ENCODE measurements around the gene ABCA2. TPM values are rescaled to one million over a fixed set of nuclear protein-coding genes. Genes with fewer than 3 reads are reported as not detected.

The ABCA2 gene
- total and polyA plus RNA-seq, 9 of the 15 experiments (the other 6 are each of a cell fraction or from before 2014, with no cell fraction given) = 0.69 to 16.3 (median 6.1) TPM; not detected in 2

GRCh38 chr9:137007816-137008270 is 20.2 kb downstream of the ABCA2 start:
- Histone ChIP-seq H3K79me2 (ENCODE audit: control insufficient read depth, insufficient read depth, low read length) (no peaks in the 10 kb centered on the region), H3K4me2 (ENCODE audit: insufficient read depth, low read length) (no peak overlapping the region), H3K36me3 (ENCODE audit: control insufficient read depth, insufficient read depth, low read length) (no peaks in the 10 kb centered on the region), H3K27ac (ENCODE audit: extremely low read depth, low read depth, low read length) (no peak overlapping the region), H4K20me1 (replicated peaks; ENCODE audit: control insufficient read depth, insufficient read depth, low read length) (no peaks in the 10 kb centered on the region), H3K27me3 (ENCODE audit: control insufficient read depth in 2 of 2, insufficient read depth in 2 of 2, low read length in 2 of 2) (no peaks in the 10 kb centered on the region), H3K9me1 (ENCODE audit: control insufficient read depth, insufficient read depth, low read length) (no peaks in the 10 kb centered on the region), H2AFZ (ENCODE audit: low read depth, low read length) (no peak overlapping the region), H3K4me3 (no peak overlapping the region), H3K9me3 (replicated peaks; ENCODE audit: control insufficient read depth, insufficient read depth, low read depth, low read length) (0 out of 2 replicates have a peak, but pooled peaks cover 1% of the 10 kb centered on the region), H3K9ac (ENCODE audit: insufficient read depth in 1 of 2, low read depth in 2 of 2, low read length in 2 of 2) (peak overlapping the region in 1 of 2 experiments; percentile 36; a peak in 1 of 4 replicates), H3K4me1 (replicated peaks in 1 of 2; ENCODE audit: control insufficient read depth in 2 of 2, insufficient read depth in 2 of 2, low read length in 2 of 2) (peaks cover 0 to 59% of the 10 kb centered on the region in 2 experiments; a peak in 2 of 5 replicates)
- POLR2A ChIA-PET = interaction anchor here (0.5 to 1.4 kb wide), 2 partner anchors 11 to 15 kb away, joined by 3 to 4 read pairs; partner anchors contain the start of gene PAXX
- DNase-seq (ENCODE audit: extremely low read depth in 1 of 4, low spot score in 3 of 4) (no peak), ATAC-seq (no peak), FAIRE-seq (no peak)
- 49% methylated on average over 13 of the region's 13 CpGs for WGBS (ENCODE audit: insufficient coverage, low coverage, missing lambda C conversion rate)
- no TSS peak for BruUV-seq (replicated peaks)
- in situ Hi-C loops (cut with MboI) = no loop called here
- CTCF ChIA-PET (ENCODE audit: low intra/inter-chr PET ratio) = no interaction called here
- TF ChIP-seq ZNF583 (CRISPR knock-in tag; IDR thresholded peaks at IDR 0.05) (no peak), HSF4 (CRISPR knock-in tag; IDR thresholded peaks at IDR 0.05; ENCODE audit: borderline replicate concordance) (no peak), BCLAF1 (IDR thresholded peaks at IDR 0.05; ENCODE audit: borderline replicate concordance in 1 of 2, control insufficient read depth in 1 of 2, low read depth in 2 of 2, low read length in 1 of 2) (no peak), NFIX (CRISPR knock-in tag; IDR thresholded peaks at IDR 0.05; ENCODE audit: low read depth) (no peak)
- intact Hi-C loops (cut with micrococcal nuclease) = no loop called here
